Thyroid gland (tissue), 4 donors: ENCODE data around the gene PSMC4.

Experiments used
- POLR2A ChIP-seq, 2 donors: fragments of 450-650 bp; IDR thresholded peaks; one replicate each; pipeline ENCODE4 v1.6.1; 2017; ENCODE audit warnings: antibody characterized with exemption in 2 of 2, mild to moderate bottlenecking in 2 of 2, moderate library complexity in 1 of 2
- TF ChIP-seq, protein P1 (sequence below), 6 experiments: fragments of 200-600 bp in 3 of 6; fragments of 450-650 bp in 3 of 6; sonication (generic) in 3 of 6; IDR thresholded peaks; one replicate each; pipeline ENCODE4 v1.5.1; 2016 to 2019; ENCODE audit warnings: antibody characterized with exemption in 6 of 6, mild to moderate bottlenecking in 2 of 6, inconsistent platforms in 1 of 6, moderate library complexity in 1 of 6

- TF ChIP-seq, protein P1, sequence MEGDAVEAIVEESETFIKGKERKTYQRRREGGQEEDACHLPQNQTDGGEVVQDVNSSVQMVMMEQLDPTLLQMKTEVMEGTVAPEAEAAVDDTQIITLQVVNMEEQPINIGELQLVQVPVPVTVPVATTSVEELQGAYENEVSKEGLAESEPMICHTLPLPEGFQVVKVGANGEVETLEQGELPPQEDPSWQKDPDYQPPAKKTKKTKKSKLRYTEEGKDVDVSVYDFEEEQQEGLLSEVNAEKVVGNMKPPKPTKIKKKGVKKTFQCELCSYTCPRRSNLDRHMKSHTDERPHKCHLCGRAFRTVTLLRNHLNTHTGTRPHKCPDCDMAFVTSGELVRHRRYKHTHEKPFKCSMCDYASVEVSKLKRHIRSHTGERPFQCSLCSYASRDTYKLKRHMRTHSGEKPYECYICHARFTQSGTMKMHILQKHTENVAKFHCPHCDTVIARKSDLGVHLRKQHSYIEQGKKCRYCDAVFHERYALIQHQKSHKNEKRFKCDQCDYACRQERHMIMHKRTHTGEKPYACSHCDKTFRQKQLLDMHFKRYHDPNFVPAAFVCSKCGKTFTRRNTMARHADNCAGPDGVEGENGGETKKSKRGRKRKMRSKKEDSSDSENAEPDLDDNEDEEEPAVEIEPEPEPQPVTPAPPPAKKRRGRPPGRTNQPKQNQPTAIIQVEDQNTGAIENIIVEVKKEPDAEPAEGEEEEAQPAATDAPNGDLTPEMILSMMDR (IDR thresholded peaks at IDR 0.05), result no peak
- no peak for TF ChIP-seq POLR2A (IDR thresholded peaks at IDR 0.05)
These were observed 25.3 kb downstream of the PSMC4 start for GRCh38 chr19:39996218-39996810.
